CD4-positive, alpha-beta T cell treated with Interleukin-4 for 1 hour (primary cell): ENCODE data around the gene FKBP14.
A peak's percentile ranks its signal among the peaks of the same experiment; 100 is the strongest.
"Not testable (repeated sequence)": the region's sequence is repeated elsewhere in the genome, so short reads cannot be mapped to it uniquely, and the experiment has no call there.

ENCODE experiments used
- DNase-seq, 2 donors: peaks; one replicate each; pipeline ENCODE4 v3.0.0-alpha.2; 2020 to 2022

FKBP14 gene

DNA sequence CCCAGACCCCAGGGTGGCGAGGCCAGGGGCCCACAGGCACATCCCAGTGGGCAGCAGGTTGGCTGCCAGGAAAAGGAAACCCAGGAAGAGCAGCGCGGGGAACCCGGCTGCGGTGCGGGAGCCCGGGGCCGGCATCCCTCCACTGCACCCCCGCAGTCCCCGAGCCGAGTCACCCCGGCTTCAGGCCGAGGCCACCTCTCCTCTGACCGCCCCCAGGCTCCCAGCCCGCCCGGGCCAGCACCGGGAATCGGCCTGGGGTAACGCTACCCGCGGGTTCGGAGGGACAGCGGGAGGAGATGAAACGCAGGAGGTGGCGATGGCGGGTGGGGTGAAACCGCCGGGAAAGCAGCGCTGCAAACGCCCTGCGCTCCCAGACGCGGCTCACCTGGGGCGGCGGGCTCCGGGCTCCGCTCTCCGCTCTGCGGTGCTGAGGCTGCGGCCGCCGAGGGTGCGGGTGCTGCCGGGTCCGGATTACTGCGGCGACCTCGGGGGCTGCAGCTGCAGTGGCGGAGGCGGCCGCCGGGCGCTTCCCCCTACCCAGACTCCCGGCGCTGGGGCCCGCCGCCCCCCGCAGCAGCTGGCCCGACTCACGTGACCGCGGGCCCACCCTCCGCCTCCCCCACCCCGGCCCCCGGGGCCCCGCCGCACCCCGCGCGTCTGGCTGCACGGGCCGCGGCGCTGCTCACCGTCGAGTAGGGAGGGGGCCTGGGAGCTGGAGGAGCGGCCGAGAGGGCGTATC lies 37.1 kb downstream of the FKBP14 start, which contains the start of gene SCRN1:
SCRN1 (minus strand) TSS at position 545 of the 739 bp plus-strand sequence. CDS start 20,734 bp downstream, outside the sequence.
- DNase-seq, result peak; percentile 9 to 40

DNA sequence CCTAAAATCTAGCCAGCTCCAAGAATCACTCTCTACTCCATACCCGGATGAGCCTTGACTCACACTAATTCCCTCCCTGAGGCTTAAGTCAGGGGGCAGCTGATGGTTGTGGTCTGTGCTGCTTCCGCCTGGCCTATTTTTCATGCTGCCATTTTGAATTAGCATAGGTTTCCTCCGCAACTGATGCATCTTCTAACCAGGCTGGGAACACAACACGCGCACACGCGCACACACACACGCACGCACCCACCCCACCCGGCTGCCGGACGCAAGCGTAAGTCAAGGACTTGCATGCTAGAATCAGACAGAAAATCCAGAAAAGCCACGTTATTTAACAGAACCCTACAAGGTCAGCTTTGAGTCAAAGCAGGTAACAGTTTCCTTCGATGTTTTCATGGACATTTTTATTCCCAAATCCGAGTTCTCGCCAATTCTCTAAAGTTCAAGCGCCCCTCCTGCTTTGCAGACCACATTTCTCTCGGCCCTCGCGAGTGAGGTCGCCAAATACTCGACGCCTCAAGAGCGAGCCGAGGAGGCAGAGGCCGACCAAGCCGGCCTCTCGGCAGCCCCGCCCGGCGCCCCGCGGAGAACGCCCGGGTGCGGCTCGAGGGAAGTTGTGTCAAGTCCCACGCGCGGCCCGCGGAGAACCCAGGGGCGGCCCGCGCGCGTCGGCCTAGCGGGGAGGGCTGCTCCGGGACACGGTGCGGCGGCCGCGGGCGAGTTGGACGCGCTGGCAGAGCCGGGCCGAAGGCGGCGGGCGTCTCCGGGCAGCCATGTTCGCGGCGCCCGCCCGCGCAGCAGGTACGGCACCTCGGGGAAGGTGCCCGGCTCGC lies 37.9 kb downstream of the FKBP14 start:
- peak; percentile 8 to 41 for DNase-seq

DNA sequence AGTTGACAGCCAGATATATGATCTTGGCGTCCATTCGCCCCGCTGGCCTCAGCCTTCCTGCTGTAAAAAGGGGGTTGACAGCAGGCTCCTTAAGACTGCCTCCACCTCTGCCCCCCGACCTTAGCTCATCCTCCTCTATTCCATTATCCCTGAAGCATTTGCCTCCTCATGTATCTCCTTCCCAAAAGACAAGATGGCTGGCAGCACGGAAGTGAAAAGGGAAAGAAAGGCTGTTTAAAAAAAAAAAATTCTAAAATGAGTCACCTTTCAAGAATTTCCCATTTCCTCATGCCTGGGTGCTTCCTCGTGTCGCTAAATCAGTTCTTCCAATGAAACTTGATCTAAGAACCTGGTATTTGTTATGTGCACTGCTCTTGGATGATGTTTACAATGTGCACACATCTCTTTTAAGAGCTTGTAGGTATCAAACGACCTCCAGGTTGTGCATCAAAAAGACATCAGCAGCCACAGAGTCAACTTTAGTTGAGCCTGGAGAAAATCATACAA lies 38.6 kb downstream of the FKBP14 start:
- peak in 1 of 2 donors; percentile 6 for DNase-seq

DNA sequence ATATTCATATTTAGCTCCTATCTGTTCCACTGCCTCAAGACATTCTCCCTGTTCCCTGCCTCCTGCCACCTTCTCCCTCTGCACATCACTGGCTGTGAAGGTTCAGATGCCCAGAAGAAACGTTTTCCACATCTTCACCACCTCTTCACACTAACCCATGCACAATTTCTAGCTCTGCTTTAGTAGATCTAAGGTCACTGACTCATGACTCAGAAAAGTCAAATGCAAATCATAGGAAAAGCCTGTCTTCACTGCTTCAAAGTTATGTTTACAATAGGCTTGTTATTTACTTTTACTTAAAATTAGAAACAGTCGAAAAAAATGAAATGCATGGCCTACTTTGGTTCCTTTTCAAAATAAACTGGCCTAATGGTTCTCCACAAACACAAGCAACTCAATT lies 39.4 kb downstream of the FKBP14 start:
- no peak for DNase-seq

DNA sequence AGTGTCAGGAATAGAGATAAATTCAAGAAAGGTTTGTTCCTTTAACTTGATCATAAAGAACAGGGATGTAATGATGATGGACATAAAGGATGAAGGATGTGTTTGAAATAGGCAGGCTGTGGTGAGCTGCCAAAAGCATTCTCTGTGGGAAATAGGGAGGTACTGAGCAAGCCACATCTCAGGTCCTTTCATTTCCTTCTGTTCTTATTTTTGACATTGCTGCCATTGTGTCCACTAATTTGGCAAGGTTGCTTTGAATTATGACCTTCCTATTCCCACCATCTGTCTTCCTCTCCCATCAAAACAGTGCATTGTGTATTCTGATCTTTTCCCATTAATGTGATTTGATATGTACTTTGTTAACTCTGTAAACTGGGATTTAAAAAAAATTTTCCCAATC lies 46.4 kb downstream of the FKBP14 start:
- DNase-seq, result no peak

DNA sequence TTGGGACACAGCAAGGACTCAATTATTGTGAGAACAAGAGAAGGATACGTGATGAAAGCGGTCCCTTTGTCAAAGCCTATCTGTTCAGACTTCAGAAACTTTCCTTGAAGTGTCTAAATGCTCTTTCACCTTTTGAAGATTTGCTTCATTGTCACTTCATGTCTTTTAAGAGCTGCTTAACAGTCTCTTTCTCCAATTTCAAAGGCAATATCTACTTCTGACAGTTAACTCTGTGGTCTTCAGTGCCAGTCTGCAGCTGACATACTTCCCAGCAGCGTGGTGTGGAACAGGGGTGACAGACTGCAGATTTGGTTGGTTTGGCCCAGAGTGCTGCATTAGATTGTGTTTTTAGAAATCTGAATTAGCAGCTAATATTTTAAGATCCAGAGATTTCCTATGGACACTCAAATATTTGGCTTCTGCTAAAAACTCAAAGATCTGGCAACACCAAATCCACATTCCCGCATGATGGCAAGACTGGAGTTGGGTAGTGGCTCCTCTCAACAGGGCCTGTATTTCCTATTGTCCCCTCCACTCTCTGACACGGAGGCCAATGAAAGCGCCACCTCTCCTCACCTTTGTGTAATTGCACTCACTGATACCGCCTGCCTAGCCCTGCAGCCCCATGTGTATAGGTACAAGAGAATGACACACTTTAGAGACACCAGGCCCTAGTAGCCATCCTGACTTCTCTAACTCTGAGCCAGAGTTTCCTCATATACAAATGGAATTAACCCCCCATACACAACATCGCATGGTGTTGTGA lies 48.4 kb downstream of the FKBP14 start:
- DNase-seq, result no peak

DNA sequence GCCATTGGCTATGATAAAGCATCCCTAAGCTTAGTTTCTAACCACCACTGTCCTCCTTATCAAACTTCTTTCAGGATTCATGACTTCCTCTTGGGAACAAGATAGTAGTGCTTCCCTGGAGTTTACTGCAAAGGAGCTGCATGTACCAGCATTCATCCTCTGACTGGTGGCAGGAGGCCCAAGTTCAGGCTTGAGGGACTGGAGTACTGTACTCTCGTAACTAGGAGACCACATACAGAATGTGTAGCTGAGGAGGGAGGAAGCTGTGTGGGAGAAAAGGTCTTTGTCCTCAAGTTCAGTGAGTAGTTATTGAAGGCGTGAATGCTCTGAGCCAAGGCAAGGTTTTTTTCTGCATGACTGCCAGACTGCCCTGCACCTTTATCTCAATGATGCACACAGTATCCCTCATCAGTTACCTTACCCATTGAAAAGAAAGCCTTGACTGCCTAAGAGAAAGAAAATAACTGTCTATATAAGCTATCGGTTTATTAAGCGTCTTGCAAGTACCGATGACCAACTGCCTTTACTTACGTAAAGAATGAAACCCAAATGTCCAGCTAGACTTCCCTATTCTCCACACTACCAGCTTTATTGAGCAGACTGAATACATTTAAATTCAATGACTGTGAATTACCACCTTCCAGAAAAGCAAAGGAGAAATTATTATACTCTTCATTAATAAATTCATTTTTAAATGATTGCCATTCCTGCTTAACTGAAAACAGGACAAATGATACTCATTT lies 49.7 kb downstream of the FKBP14 start:
- no peak for DNase-seq

DNA sequence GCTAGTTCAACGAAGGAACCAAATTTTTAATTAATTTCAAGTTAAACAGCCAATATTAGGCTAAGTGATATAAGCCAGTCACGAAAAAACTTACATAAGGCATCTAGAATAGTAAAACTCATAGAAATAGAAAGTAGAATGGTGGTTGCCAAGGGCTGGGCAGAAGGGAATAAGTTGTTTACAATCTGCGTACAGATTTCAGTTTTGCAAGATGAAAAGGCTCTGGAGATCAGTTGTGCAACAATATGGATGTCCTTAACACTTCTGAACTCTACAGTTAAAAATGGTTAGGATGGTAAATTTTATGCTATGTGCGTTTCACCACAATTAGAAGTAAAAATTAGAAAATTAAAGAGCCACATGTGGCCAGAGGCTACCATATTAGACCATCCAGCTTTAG lies 50.2 kb downstream of the FKBP14 start:
- no peak for DNase-seq

DNA sequence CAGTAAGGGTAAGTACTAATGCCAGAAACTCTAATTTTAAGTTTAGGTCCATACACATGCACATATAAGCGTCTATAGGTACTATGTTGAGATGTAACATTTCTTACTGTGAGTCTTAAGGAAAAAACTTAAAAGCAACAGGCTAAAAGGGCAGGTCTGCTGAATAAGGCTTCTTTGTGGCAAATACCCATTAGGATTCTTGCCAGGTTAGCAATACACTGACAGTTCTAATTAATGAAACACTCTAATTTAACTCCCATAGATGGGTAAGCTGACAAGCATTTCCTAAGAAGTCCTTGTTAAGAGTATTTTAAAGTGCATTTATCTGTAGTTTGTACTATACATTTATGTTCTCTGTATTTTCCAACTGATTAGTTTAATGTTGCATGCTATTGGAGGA lies 50.9 kb downstream of the FKBP14 start:
- no peak for DNase-seq

DNA sequence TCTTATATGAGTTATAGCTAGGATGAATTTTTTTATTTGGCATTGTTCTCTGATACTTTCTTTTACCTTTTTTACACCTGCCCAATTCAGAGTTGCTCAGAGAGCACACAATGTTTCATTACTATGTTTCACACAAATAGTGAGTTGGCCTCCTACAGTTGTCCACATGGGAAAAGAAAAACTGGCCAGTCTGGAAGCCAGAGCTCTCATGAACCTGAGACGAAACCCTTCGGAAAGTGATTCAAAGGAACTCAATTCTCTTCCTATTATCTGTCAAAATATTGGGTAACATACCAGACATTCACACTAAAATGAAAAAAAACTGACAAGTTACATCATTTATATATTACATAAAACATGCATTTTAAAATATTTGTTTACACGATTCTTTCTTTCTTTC lies 52.2 kb downstream of the FKBP14 start:
- no peak for DNase-seq

DNA sequence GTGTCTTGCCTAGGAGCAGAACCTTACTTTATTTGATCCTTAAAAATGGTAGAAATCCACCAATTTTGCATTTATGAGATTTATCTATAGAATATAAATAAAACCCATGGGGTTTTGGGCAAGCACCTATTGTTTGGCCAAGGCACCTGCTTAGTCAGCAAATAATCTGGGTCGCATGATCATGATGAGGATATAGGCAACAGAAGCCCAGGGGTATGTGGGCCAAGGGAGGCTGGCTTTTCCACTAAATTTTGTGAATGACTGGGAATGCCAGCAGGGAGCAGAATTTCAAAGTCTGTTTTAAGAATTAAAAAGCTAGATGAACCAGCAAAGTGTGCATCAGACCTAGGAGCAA lies 54.2 kb downstream of the FKBP14 start:
- no peak for DNase-seq

DNA sequence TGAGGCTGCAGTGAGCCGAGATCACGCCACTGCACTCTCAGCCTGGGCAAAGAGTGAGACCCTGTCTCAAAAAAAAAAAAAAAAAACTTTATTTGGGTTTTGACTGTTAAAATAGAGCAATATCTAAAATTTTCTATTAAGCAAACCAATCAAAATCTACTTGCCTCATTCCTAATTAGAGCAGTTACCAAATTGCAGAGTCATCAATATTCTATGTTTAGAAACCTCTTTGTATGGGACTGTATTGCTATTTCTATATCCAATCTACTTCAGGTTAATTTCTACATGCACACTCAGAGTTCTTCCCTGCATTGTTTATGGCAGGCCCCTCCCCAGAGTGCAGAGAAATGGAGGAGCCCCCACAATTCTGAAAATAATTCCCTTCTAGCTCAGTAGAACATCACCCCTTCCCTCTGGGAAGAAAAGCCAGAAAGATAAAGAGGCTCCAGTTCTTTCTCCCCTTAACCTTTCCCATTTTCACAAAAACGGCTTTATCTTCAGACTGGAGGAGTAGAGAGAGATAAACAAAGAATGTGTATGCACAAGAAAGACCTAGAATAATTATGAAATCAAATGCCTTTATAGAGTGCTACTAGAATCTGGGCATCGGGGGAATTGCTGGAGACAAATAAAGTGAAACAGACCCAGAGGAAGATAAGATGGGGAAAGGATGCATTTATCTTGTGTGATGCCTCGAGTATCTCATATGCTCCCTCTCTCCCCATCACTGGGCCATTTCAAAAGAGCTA lies 54.8 kb downstream of the FKBP14 start:
- DNase-seq, result no peak

DNA sequence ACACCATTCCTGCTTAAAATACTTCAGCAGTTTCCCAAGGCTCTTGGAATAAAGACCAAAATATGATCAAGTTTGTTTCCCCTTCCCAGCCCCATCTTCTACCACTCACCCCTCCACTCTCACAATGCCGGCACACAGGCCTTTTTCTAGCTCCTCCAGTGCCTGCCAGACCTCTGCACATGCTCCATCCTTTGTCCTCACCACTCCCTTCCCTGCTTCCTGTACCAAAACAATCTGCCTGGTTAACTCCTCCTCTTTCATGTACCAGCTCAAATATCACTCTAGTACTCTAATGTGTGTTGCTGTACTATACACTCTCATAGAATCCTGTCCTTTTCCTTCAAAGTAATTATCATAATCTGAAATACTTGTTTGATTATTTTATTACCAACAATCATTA lies 56.3 kb downstream of the FKBP14 start:
- DNase-seq, result no peak

DNA sequence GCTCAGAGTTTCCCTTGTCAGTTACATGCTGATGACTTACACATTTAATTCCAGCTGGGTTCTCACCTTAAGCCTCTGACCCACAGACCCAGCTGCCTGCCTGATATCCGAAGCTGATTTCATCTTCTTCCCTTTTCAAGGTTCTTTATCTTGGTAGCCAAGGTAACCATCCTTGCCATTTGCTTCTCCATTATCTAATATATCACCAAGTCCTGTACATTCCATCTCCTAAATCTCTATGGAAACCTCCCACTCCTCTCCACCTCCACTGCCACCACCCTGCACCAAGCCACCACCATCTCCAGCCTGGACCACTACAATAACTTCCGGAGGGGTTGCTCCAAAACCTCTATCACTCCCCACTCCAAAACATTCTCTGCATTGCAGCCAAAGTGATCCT lies 56.8 kb downstream of the FKBP14 start:
- no peak for DNase-seq

DNA sequence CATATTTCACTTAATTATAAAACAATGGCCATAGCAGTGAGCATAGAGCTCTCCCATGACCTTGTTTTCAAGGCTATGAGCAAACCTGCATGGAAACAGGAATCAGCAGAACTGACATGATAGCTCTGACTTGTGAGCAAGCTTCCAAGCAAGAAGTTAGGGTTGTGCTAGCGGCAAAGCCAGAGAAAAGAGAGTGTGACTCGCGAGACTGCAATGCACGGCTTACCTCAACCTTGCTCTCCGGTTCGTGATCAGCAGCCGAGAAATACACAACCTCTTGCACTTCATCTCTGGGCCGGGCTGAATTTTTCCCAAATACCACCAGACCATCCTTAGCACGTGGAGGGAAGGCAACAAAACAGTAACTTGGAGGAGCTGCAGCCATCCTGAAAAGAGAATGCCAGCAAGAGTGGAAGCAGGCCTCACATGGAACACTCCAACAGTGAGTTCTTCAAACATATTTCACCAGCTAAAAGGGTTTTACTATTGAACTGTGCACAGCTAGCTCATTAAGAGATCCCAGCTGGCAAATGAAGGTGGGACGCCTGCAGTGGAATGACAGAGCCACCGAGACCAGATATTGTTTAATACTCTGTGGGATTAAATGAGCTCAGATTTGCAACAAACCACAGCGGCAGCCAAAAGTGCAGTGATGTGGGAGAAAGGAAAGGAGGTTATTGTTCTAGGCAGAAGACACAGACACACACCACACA lies 57.7 kb downstream of the FKBP14 start:
- DNase-seq, result no peak

DNA sequence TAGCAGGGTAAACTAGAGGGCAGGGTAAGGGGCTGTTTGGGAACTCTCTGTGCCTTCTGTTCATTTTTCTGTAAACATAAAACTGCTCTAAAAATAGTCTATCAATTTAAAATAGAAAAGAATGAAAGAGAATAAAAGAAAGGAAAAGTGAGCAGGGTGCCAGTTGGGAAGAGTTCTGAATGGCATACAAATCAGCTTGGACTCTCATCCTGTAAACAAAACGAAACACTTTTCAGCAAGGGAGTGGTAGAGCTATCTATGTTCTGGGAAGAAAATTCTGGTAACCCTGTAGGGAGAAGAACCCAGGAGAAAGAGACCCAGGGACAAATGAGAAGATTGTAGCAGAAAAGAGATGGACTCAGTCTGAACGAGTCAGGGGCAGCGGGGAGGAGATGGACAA lies 61.5 kb downstream of the FKBP14 start:
- DNase-seq, result no peak

DNA sequence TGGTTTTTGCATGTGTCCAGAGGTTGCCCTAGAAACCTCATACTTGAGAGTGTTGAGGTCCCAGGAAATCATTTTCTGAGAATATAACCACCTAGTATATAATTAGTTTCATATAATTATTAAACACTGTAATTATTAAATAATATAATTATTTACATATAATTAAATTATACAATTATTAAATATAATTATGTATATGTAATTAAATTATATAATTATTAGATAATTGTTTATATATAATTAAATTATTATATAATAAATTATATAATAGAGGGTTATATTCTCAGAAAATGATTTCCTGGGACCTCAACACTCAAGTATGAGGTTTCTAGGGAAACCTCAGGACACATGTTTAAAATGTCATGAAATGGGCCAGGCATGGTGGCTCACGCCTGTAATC lies 64.5 kb downstream of the FKBP14 start:
- DNase-seq, result no peak

DNA sequence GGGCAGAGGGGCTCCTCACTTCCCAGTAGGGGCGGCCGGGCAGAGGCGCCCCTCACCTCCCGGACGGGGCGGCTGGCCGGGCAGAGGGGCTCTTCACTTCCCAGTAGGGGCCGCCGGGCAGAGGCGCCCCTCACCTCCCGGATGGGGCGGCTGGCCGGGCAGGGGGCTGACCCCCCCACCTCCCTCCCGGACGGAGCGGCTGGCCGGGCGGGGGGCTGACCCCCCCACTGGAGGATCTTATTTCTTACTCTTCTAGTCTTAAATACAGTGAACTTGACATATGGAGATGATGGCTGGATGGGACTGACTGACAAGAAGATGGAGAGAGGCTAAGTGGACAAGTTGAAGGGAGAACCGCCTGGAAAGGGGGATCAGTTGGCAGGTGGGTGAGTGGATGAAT lies 64.9 kb downstream of the FKBP14 start:
- not testable (repeated sequence) for DNase-seq
